AG04449 (cell line): Measurements from ENCODE around the gene UCHL5.

ENCODE experiments used
- CTCF ChIA-PET: fragments of 350-600 bp; formaldehyde crosslinking; extraction: SDS; loops from one replicate; lab custom pipeline; 2021; ENCODE audit warnings: antibody characterized with exemption; lab: Yijun Ruan, JAX
- POLR2A ChIA-PET: fragments of 400-600, 350-600 bp; formaldehyde crosslinking; extraction: SDS; loops from one replicate; lab custom pipeline; 2020; ENCODE audit warnings: antibody characterized with exemption, inconsistent platforms; lab: Yijun Ruan, JAX
- DNase-seq: peaks from one replicate; pipeline ENCODE4 v3.0.0-alpha.2; 2010; ENCODE audit warnings: low read depth, low spot score
- H3K4me3 ChIP-seq: 2 replicates; pipeline ENCODE4 v1.5.1; 2011; ENCODE audit warnings: low read depth, mild to moderate bottlenecking, control low read depth, low read length
- TF ChIP-seq, protein P1 (sequence below): IDR thresholded peaks from one replicate; pipeline ENCODE4 v1.5.1; 2011; ENCODE audit warnings: mild to moderate bottlenecking, moderate library complexity, low read length, control low read depth, inconsistent platforms; ENCODE audit not compliant: insufficient read depth; ENCODE audit errors: missing control alignments

The UCHL5 gene

DNA sequence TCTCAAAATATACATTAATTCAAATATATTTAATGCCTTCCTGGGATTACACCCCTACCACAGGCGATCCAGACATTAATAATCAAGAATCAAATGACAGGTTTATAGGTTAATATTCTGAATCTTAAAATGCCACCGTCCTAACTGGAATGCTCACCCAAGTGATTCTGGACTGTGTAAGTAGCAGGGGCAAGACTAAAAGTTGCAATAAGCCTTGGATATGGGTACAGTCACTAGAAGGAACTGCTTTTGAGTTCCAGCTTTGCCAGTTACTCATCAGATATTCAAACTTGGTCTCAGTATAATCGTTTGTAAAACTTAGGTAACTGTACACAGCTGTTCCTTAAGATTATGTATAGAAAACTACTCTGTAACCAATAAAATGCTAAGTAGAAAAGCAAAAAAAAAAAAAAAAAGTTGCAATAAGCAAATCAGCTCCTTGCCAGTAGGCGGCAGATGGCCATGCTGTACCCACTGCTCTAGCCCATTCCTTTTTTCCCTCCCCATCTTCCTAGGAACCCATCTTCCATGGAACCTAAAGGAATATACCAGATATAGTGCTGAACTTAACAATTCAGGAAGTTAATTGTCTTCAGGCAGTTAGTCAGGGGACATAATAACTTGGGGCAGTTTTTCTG is 10.7 kb upstream of the UCHL5 start:
- ChIA-PET CTCF (interaction anchor here (1.1 kb wide), 1 partner anchor 53 kb away, joined by 4 read pairs; the partner anchor contains the start of gene CDC73), POLR2A (no interaction called here)
- no peak for DNase-seq
- TF ChIP-seq, protein P1, sequence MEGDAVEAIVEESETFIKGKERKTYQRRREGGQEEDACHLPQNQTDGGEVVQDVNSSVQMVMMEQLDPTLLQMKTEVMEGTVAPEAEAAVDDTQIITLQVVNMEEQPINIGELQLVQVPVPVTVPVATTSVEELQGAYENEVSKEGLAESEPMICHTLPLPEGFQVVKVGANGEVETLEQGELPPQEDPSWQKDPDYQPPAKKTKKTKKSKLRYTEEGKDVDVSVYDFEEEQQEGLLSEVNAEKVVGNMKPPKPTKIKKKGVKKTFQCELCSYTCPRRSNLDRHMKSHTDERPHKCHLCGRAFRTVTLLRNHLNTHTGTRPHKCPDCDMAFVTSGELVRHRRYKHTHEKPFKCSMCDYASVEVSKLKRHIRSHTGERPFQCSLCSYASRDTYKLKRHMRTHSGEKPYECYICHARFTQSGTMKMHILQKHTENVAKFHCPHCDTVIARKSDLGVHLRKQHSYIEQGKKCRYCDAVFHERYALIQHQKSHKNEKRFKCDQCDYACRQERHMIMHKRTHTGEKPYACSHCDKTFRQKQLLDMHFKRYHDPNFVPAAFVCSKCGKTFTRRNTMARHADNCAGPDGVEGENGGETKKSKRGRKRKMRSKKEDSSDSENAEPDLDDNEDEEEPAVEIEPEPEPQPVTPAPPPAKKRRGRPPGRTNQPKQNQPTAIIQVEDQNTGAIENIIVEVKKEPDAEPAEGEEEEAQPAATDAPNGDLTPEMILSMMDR, result peak; percentile 15
- no peak overlapping the region for H3K4me3 ChIP-seq

DNA sequence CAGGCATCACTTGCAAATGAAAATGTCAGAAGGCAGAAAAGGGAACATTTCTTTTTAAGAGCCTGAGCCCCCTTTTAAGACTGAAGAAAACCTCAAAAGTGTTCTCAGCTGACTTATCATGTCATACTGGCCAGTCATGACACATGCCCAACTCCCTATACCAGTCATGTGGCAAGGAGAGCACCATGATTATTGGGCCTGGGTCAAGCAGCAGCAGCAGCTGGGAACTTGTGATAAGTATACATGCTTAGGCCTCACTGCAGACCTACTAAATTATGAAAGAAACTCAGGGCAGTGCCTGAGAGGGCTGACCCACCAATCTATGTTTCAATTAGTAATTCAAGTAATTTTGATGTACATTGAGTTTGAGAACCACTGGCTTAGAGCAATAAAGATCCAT is 8.9 kb upstream of the UCHL5 start:
- POLR2A ChIA-PET, result no interaction called here
- TF ChIP-seq, protein P1, result no peak
- CTCF ChIA-PET, result no interaction called here

DNA sequence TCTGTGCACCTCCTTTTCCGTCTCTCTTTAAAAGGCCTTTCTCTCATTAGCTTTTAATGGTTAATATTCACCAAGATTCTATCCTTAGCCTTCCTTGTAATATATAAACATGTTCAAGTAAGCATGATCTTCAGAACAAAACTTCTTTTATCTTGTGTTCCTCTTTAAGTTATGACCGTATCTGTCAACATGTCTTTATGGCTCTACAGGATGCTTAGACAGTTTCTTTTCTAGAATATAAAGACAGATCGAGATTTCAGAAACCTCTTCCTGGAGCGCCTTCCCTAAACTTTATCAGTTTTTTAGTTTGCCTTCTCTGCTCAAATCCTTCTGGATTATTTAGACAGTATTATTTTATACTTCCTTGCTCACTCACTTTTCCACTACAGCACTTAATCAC is 7.4 kb upstream of the UCHL5 start:
- H3K4me3 ChIP-seq, result no peak overlapping the region
- TF ChIP-seq, protein P1, result no peak
- ChIA-PET POLR2A (no interaction called here), CTCF (no interaction called here)
- DNase-seq, result no peak

More for the DNA sequence above, 8.9 kb upstream of the UCHL5 start:
- H3K4me3 ChIP-seq, result no peak overlapping the region
- DNase-seq, result no peak

DNA sequence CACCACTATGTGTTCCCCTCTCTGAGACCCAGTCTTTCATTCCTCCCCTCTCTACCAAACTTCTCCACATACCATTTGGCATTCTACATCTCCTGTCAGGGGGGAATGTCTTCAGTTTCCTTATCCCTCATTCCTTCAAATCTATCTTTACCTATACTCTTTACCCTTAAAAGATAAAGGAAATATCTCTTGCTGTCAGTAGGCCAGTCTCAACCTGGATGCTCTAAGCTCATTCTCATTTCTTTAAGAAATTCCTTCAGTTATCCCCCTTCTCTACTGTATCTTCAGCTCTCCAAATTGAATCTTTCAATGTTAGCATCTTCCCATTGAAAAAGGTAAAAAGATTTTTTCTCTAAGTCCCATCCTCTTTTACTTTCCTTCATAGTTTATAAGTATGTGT is 6.8 kb upstream of the UCHL5 start:
- H3K4me3 ChIP-seq, result no peak overlapping the region
- DNase-seq, result no peak
- POLR2A ChIA-PET, result no interaction called here
- CTCF ChIA-PET, result no interaction called here
- TF ChIP-seq, protein P1, result no peak

DNA sequence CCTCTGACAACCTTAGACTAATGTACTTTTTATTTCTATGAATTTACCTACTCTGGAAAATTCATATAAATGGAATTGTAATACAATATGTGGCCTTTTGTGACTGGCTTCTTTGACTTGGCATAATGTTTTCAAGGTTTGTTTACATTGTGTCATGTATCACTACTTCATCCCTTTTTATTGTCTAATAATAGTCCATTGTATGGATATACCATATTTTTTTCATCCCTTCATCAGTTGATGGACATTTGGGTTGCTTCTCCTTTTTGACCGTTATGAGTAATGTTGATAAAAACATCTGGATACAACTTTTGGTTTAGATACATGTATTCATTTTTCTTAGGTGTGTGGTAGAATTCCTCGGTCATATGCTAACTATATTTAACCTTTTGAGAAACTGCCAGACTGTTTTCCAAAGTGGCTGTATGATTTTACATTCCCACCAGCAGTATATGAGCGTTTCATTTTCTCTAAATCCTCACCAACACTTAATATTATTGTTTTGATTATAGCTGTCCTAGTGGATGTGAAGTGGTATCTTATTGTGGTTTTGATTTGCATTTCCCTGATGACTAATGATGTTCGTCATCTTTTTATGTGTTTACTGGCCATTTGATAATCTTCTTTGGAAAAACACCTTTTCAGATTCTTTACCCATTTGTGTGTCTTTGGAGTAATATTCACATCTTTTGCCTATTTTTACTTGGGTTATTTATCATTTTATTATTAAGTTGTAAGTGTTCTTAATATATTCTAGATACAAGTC is 3.7 kb upstream of the UCHL5 start:
- no peak overlapping the region for H3K4me3 ChIP-seq
- POLR2A ChIA-PET, result no interaction called here
- no peak for DNase-seq
- TF ChIP-seq, protein P1, result no peak
- CTCF ChIA-PET, result interaction anchor here (1.0 kb wide), 1 partner anchor 15 kb away, joined by 3 read pairs; no protein-coding TSS in a partner anchor

DNA sequence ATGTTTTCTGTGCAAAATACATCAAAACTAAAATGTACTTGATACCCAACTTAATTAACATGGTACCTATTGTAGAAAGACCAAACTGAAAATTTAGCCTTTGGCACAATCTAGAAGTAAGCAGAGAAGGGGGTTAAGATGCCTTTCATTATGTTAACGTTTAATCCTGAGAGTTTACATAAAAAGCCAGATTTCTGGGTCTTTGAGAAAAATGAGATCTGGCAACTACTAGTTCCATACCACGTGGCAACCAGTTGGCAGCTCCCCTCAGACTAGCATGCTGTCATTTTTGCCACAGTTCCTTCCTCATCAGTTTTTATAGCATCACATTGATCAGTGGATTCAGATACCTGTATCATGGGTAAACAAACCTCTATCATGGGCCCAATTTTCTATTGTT is 1.8 kb upstream of the UCHL5 start:
- H3K4me3 ChIP-seq, result peak overlapping the region; percentile 93
- CTCF ChIA-PET, result no interaction called here

More for the DNA sequence above, 1.8 kb upstream of the UCHL5 start:
- DNase-seq, result no peak
- POLR2A ChIA-PET, result no interaction called here
- TF ChIP-seq, protein P1, result no peak
